ENCODE results near the gene TBC1D13. TPM values are rescaled to one million over a fixed set of nuclear protein-coding genes. Genes with fewer than 3 reads are reported as not detected.

The TBC1D13 gene
- total and polyA plus RNA-seq, 2 of the 13 experiments (the other 11 are each of a cell fraction or from before 2014, with no cell fraction given) = 17.9 to 19.7 TPM

- TF ChIP-seq ZNF761 (CRISPR knock-in tag; conservative IDR thresholded peaks at IDR 0.05) (0 out of 2 replicates have a peak, but pooled peaks have one; percentile 42), HNRNPL (IDR thresholded peaks at IDR 0.05; ENCODE audit: low read depth, low read length) (0 out of 2 replicates have a peak, but pooled peaks have one; percentile 9), ZBTB25 (CRISPR knock-in tag; IDR thresholded peaks at IDR 0.05) (0 out of 2 replicates have a peak, but pooled peaks have one; percentile 28), MYPOP (CRISPR knock-in tag; IDR thresholded peaks at IDR 0.05) (peak; percentile 59; the same call in 1 of the 2 replicates), LCORL (IDR thresholded peaks at IDR 0.05) (no peak), LCORL (CRISPR knock-in tag; IDR thresholded peaks at IDR 0.05) (peak; percentile 88), ZNF563 (CRISPR knock-in tag; IDR thresholded peaks at IDR 0.05) (0 out of 2 replicates have a peak, but pooled peaks have one; percentile 70), HOXA3 (CRISPR knock-in tag; IDR thresholded peaks at IDR 0.05) (peak; percentile 29; the same call in 1 of the 2 replicates), TCF7 (IDR thresholded peaks at IDR 0.05; ENCODE audit: low read depth) (peak; percentile 94), ZNF326 (CRISPR knock-in tag; IDR thresholded peaks at IDR 0.05; ENCODE audit: borderline replicate concordance) (no peak), GFI1 (CRISPR knock-in tag; IDR thresholded peaks at IDR 0.05; ENCODE audit: borderline replicate concordance) (0 out of 2 replicates have a peak, but pooled peaks have one; percentile 53), SAP130 (CRISPR knock-in tag; IDR thresholded peaks at IDR 0.05; ENCODE audit: low read depth) (peak; percentile 83), HOXD1 (CRISPR knock-in tag; IDR thresholded peaks at IDR 0.05) (no peak), ZKSCAN8 (CRISPR knock-in tag; IDR thresholded peaks at IDR 0.05; ENCODE audit: borderline replicate concordance) (0 out of 2 replicates have a peak, but pooled peaks have one; percentile 28), ZNF296 (CRISPR knock-in tag; conservative IDR thresholded peaks at IDR 0.05) (no peak), YEATS4 (CRISPR knock-in tag; IDR thresholded peaks at IDR 0.05; ENCODE audit: borderline replicate concordance) (peak; percentile 17; the same call in 1 of the 2 replicates), ZNF501 (CRISPR knock-in tag; IDR thresholded peaks at IDR 0.05) (0 out of 2 replicates have a peak, but pooled peaks have one; percentile 17), KLF16 (CRISPR knock-in tag; IDR thresholded peaks at IDR 0.05) (no peak; a peak in 1 of 4 replicates), CENPBD1 (CRISPR knock-in tag; IDR thresholded peaks at IDR 0.05; ENCODE audit: borderline replicate concordance, low read depth) (0 out of 2 replicates have a peak, but pooled peaks have one; percentile 59), ZNF687 (CRISPR knock-in tag; IDR thresholded peaks at IDR 0.05) (peak; percentile 99), BCL6 (CRISPR knock-in tag; IDR thresholded peaks at IDR 0.05) (peak; percentile 58), TFE3 (CRISPR knock-in tag; IDR thresholded peaks at IDR 0.05) (peak; percentile 70), MAX (IDR thresholded peaks at IDR 0.05) (peak; percentile 84)
These were observed 51.3 kb downstream of the TBC1D13 start (continued) for GRCh38 chr9:128838338-128838737.
